IPS-18a (cell line): ENCODE results near the gene UFSP1.

Experiments used
- H3K27ac ChIP-seq: one replicate; pipeline ENCODE4 v1.5.1; 2013; ENCODE audit warnings: low read length
- H3K27me3 ChIP-seq: one replicate; pipeline ENCODE4 v1.6.1; 2013; ENCODE audit warnings: mild to moderate bottlenecking, low read length; ENCODE audit not compliant: control insufficient read depth, insufficient read depth
- H3K36me3 ChIP-seq: one replicate; pipeline ENCODE4 v1.6.1; 2013; ENCODE audit warnings: low read depth, low read length; ENCODE audit not compliant: control insufficient read depth
- H3K4me1 ChIP-seq: one replicate; pipeline ENCODE4 v1.6.1; 2013; ENCODE audit warnings: low read depth, low read length; ENCODE audit not compliant: control insufficient read depth
- H3K4me3 ChIP-seq: one replicate; pipeline ENCODE4 v1.5.1; 2013; ENCODE audit warnings: low read length
- H3K9ac ChIP-seq: one replicate; pipeline ENCODE4 v1.6.1; 2013; ENCODE audit warnings: mild to moderate bottlenecking, low read length, moderate library complexity
- H3K9me3 ChIP-seq: one replicate; pipeline ENCODE4 v1.6.1; 2013; ENCODE audit warnings: low read depth, low read length; ENCODE audit not compliant: control insufficient read depth

Gene UFSP1

DNA sequence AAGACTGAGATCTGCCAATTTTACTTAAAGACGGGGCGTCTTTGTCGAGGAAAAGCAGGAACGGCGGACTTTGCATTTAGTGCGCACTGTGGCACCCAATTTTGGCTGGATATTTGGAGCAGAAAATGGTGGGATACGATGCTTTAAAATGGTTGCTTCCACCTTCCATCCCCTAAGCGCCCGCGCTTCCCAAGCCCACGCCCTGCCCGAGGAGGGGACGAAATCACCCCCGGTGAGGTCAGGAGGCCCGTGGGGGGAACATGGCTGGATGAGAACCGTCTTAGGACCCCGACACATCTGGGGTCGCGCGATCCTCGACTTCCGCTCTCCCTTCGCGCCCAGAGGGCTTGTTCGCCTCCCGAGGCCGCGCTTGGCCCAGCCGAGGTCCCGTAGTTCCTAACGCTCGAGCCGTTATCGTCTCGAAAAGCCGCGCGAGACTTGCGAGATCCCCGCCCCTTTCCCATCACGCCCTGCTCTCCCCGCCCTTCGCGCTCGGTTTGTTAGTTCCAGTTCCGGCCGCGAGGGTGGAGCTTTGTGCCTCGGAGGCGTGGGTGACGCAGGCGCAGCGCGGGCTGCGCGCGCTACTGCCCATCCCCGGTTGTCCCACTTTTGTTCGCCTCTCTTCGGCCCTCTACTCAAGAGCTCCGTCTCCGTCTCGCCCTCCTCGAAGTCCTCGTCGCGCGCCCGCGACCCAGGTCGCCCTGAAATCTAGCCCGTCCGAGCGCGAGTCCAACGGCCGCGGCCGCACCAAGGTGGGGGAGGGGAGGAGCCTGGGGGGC lies 14.7 kb downstream of the UFSP1 start, which contains the start of gene SRRT:
Gene SRRT (plus strand): TSS at position 527 of the 779 bp plus-strand sequence. CDS start 488 bp downstream, outside the sequence.
- H3K4me3 ChIP-seq = peak within 1 kb of the TSS; percentile 98
- peak within 1 kb of the TSS; percentile 70 for H3K27ac ChIP-seq
- peaks cover 68% of the 10 kb centered on the region for H3K36me3 ChIP-seq
- H3K4me1 ChIP-seq = peaks cover 8% of the 10 kb centered on the region
- H3K9me3 ChIP-seq = no peaks in the 10 kb centered on the region
- no peaks in the 10 kb centered on the region for H3K27me3 ChIP-seq
- peak within 1 kb of the TSS; percentile 91 for H3K9ac ChIP-seq

GRCh38 chr7:100874300-100874576 lies 15.3 kb downstream of the UFSP1 start:
- peaks cover 63% of the 10 kb centered on the region for H3K36me3 ChIP-seq
- peak overlapping the region; percentile 91 for H3K9ac ChIP-seq
- peak overlapping the region; percentile 70 for H3K27ac ChIP-seq
- no peaks in the 10 kb centered on the region for H3K9me3 ChIP-seq
- H3K4me3 ChIP-seq = peak overlapping the region; percentile 98
- H3K4me1 ChIP-seq = peaks cover 8% of the 10 kb centered on the region
- H3K27me3 ChIP-seq = no peaks in the 10 kb centered on the region

DNA sequence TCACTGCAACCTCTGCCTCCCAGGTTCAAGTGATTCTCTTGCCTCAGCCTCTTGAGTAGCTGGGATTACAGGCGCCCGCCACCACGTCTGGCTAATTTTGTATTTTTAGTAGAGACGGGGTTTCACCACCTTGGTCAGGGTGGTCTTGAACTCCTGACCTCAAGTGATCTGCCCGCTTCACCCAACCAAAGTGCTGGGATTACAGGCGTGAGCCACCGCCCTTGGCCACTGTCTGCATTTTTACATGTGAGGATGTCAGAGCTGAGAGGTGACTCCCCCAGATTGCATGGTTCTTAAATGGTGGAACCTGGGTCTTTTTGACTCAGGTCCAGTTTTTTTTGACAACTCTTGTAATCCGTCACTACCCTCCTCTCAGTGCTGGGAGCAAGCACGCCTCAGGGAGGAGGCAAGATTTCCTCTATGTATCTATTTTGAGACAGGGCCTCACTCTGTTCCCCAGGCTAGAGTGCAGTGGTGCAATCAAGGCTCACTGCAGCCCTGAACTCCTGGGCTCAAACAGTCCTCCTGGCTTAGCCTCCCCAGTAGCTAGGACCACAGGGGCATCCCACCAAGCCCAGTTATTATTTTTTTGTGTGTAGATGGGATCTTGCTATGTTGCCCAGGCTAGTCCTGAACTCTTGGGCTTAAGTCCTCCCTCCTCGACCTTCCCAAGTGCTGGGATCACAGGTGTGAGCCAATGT lies 15.8 kb downstream of the UFSP1 start:
- peaks cover 59% of the 10 kb centered on the region for H3K36me3 ChIP-seq
- peaks cover 8% of the 10 kb centered on the region for H3K4me1 ChIP-seq
- no peaks in the 10 kb centered on the region for H3K9me3 ChIP-seq
- peak overlapping the region; percentile 98 for H3K4me3 ChIP-seq
- H3K27ac ChIP-seq = peak overlapping the region; percentile 70
- H3K27me3 ChIP-seq = no peaks in the 10 kb centered on the region
- peak overlapping the region; percentile 91 for H3K9ac ChIP-seq

- Histone ChIP-seq H3K4me1 (peaks cover 8% of the 10 kb centered on the region), H3K9ac (peak overlapping the region; percentile 77), H3K9me3 (no peaks in the 10 kb centered on the region), H3K27me3 (no peaks in the 10 kb centered on the region), H3K4me3 (peak overlapping the region; percentile 71), H3K27ac (peak overlapping the region; percentile 77), H3K36me3 (peaks cover 26% of the 10 kb centered on the region)
Observed at GRCh38 chr7:100867776-100868485, 21.6 kb downstream of the UFSP1 start.

DNA sequence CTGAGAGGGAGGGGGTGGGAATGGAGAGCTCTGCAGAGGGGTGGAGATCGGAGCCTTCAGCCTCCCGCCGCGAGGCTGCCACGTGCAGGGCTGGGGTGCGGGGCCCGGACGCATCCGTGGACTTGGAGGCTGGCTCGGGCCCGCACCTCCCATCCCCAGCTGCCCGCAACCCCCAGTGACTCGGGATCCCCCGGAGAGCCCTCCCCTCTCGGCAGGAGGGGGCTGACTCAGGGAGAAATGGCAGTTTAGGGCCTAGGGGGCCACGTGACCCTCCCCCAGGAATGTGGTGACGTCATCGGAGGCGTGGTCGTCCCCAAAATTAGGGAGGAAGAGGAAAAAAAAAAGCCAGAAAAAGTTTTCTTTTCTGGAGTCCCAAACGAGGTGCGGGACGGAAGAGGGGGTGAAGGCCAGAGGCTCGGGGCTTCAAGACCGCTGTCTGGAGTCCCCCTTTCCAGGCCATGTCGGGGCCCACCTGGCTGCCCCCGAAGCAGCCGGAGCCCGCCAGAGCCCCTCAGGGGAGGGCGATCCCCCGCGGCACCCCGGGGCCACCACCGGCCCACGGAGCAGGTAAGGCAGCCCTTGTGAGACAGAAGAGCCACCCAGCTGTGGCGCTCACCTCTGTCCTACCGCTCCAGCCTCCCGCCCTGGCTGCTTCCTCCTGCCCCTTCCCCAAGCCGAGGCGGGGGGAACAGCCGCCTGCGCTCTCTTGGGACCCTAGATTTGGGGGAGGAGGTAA lies 22.3 kb downstream of the UFSP1 start, which contains the start of gene TRIP6:
Gene TRIP6 (plus strand): TSS at position 348 of the 736 bp plus-strand sequence. CDS start 111 bp downstream, at position 459.
- no peaks in the 10 kb centered on the region for H3K27me3 ChIP-seq
- H3K27ac ChIP-seq = peak within 1 kb of the TSS; percentile 77
- H3K4me1 ChIP-seq = peaks cover 8% of the 10 kb centered on the region
- H3K4me3 ChIP-seq = peak within 1 kb of the TSS; percentile 71
- H3K36me3 ChIP-seq = peaks cover 21% of the 10 kb centered on the region
- H3K9me3 ChIP-seq = no peaks in the 10 kb centered on the region
- H3K9ac ChIP-seq = peak within 1 kb of the TSS; percentile 77

GRCh38 chr7:100866729-100867039 lies 22.8 kb downstream of the UFSP1 start:
- H3K4me3 ChIP-seq = peak overlapping the region; percentile 71
- H3K4me1 ChIP-seq = peaks cover 8% of the 10 kb centered on the region
- H3K27ac ChIP-seq = peak overlapping the region; percentile 77
- peak overlapping the region; percentile 77 for H3K9ac ChIP-seq
- no peaks in the 10 kb centered on the region for H3K27me3 ChIP-seq
- no peaks in the 10 kb centered on the region for H3K9me3 ChIP-seq
- peaks cover 18% of the 10 kb centered on the region for H3K36me3 ChIP-seq

DNA sequence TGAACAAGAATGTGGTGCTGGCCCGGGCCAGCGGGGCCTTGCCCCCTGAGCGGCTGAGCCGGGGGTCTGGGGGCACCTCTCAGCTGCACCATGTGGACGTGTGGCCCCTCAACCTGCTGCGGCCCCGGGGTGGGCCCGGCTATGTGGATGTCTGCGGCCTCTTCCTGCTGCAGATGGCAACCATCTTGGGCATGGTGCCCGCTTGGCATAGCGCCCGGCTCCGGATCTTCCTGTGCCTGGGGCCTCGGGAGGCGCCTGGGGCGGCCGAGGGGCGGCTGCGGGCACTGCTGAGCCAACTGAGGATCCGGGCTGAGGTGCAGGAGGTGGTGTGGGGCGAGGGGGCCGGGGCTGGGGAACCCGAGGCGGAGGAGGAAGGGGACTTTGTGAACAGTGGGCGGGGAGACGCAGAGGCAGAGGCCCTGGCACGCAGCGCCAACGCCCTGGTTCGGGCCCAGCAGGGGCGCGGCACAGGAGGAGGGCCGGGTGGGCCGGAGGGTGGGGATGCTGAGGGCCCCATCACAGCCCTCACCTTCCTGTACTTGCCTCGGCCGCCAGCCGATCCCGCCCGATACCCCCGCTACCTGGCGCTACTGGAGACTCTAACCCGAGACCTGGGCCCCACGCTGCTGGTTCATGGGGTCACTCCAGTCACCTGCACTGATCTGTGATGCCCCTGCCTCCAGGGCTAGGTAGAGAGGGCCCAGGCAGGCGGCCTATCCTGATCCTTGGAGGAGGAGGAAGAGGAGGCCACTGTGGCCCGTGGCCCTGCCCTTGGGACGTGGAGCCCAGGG lies 23.4 kb downstream of the UFSP1 start:
- Histone ChIP-seq H3K36me3 (peaks cover 13% of the 10 kb centered on the region), H3K27me3 (no peaks in the 10 kb centered on the region), H3K4me3 (no peak overlapping the region), H3K9me3 (no peaks in the 10 kb centered on the region), H3K4me1 (peaks cover 8% of the 10 kb centered on the region), H3K27ac (peak overlapping the region; percentile 77), H3K9ac (peak overlapping the region; percentile 77)

DNA sequence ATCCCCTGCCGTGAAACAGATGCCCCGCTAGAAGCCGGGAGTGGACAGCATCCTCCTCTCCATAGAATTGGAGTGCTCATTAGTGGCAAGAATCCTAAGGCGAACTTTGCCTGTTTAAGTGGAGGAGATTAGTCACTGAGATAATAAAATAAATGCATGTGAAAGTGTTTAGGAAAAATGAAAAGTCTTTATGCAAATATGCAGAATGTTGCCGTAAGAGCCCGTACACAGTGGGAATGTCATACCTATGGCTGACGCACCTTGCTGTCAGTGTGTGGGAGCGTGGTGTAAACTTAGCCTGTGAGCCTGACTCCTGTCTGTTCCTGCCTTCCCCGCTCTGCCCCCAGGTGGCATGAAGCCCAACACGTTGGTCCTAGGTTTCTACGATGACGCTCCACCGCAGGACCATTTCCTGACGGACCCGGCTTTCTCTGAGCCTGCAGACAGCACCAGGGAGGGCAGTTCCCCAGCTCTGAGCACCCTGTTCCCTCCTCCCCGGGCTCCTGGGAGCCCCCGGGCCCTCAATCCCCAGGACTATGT lies 24.1 kb downstream of the UFSP1 start:
- Histone ChIP-seq H3K9me3 (no peaks in the 10 kb centered on the region), H3K4me3 (no peak overlapping the region), H3K36me3 (peaks cover 12% of the 10 kb centered on the region), H3K27me3 (no peaks in the 10 kb centered on the region), H3K27ac (no peak overlapping the region), H3K9ac (no peak overlapping the region), H3K4me1 (peaks cover 8% of the 10 kb centered on the region)

GRCh38 chr7:100864263-100864845 lies 25.2 kb downstream of the UFSP1 start:
- H3K4me3 ChIP-seq = no peak overlapping the region
- H3K36me3 ChIP-seq = peaks cover 6% of the 10 kb centered on the region
- no peak overlapping the region for H3K27ac ChIP-seq
- no peaks in the 10 kb centered on the region for H3K9me3 ChIP-seq
- no peaks in the 10 kb centered on the region for H3K27me3 ChIP-seq
- peaks cover 8% of the 10 kb centered on the region for H3K4me1 ChIP-seq
- H3K9ac ChIP-seq = no peak overlapping the region

DNA sequence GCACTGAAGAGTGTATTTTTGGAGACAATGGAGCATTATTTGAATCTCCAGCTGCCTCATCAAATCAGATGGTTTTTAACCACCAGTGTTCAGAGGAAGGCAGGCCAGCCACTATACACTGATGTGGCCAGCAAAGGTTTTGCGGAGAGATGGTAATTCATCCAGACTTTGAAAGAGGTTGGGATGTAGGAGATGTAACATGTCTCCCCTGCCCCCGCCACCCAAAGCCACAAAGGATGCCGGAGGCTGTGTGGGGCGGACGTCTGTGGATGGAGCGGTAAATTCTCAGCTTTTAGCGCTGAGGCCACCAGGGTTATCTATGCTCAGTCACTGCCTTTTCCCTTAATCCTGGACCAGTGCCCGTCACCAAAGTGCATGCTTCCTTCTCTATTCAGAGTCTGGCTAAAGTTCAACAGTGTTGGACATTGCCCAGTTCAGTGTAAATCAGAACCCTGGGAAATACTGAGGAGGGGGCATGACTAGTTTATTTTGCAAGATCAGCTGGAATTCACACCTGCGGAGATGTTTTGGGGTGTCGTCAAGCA lies 26.0 kb downstream of the UFSP1 start:
- H3K4me3 ChIP-seq = no peak overlapping the region
- H3K27me3 ChIP-seq = no peaks in the 10 kb centered on the region
- H3K9me3 ChIP-seq = no peaks in the 10 kb centered on the region
- no peak overlapping the region for H3K27ac ChIP-seq
- no peak overlapping the region for H3K9ac ChIP-seq
- peaks cover 8% of the 10 kb centered on the region for H3K4me1 ChIP-seq
- H3K36me3 ChIP-seq = peaks cover 6% of the 10 kb centered on the region
